MM.1S (cell line): ENCODE measurements around the gene METTL1.

Experiments
- EZH2 ChIP-seq: fragments of 300-600 bp; sonication (generic); optimal IDR thresholded peaks from 2 replicates; pipeline ENCODE3; 2017; ENCODE audit warnings: low read depth, mild to moderate bottlenecking, antibody characterized with exemption, low read length, mixed read lengths
- EZH2phosphoT487 ChIP-seq: fragments of 300-600 bp; sonication (generic); IDR thresholded peaks from 2 replicates; pipeline ENCODE4 v1.6.1; 2018; ENCODE audit warnings: antibody characterized with exemption, low read length
- TF ChIP-seq, protein P1 (sequence below): fragments of 300-600 bp; sonication (generic); IDR thresholded peaks from 2 replicates; pipeline ENCODE4 v1.5.1; 2016; ENCODE audit warnings: antibody characterized with exemption, low read length, mixed read lengths

GRCh38 chr12:57722716-57723629 lies 48.9 kb downstream of the METTL1 start:
- TF ChIP-seq, protein P1, sequence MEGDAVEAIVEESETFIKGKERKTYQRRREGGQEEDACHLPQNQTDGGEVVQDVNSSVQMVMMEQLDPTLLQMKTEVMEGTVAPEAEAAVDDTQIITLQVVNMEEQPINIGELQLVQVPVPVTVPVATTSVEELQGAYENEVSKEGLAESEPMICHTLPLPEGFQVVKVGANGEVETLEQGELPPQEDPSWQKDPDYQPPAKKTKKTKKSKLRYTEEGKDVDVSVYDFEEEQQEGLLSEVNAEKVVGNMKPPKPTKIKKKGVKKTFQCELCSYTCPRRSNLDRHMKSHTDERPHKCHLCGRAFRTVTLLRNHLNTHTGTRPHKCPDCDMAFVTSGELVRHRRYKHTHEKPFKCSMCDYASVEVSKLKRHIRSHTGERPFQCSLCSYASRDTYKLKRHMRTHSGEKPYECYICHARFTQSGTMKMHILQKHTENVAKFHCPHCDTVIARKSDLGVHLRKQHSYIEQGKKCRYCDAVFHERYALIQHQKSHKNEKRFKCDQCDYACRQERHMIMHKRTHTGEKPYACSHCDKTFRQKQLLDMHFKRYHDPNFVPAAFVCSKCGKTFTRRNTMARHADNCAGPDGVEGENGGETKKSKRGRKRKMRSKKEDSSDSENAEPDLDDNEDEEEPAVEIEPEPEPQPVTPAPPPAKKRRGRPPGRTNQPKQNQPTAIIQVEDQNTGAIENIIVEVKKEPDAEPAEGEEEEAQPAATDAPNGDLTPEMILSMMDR = no peak
- no peak for TF ChIP-seq EZH2
- TF ChIP-seq EZH2phosphoT487 = no peak
